Tibial artery (tissue), 4 donors: ENCODE results near the gene DLG2.

Experiments used
- DNase-seq, 2 donors: peaks; one replicate each; pipeline ENCODE4 v3.0.0-alpha.2; 2019
- H3K27ac ChIP-seq, 2 donors: fragments of 200-600 bp; sonication (generic) in 1 of 2; 1 replicate in 1 of 2; 2 replicates in 1 of 2; pipeline ENCODE4 v1.5.1; 2018 to 2019; ENCODE audit warnings: mild to moderate bottlenecking in 1 of 2
- H3K27me3 ChIP-seq, 2 donors: fragments of 200-600 bp; sonication (generic) in 1 of 2; one replicate each; pipeline versions ENCODE4 v1.5.1 to v1.6.0; 2016 to 2019
- H3K36me3 ChIP-seq, 3 donors: fragments of 200-600 bp; sonication (generic) in 2 of 3; one replicate each; pipeline ENCODE4 v1.5.1; 2016 to 2019; ENCODE audit warnings: mild to moderate bottlenecking in 2 of 3
- H3K4me1 ChIP-seq, 4 donors: fragments of 200-600 bp; sonication (generic) in 2 of 4; 1 replicate in 3 of 4; 2 replicates in 1 of 4; pipeline ENCODE4 v1.5.1; 2016 to 2019
- H3K4me3 ChIP-seq, 2 donors: fragments of 200-600 bp; sonication (generic) in 1 of 2; 1 replicate in 1 of 2; 2 replicates in 1 of 2; pipeline ENCODE4 v1.5.1; 2018 to 2019; ENCODE audit warnings: mild to moderate bottlenecking in 2 of 2
- H3K9me3 ChIP-seq, 3 donors: fragments of 200-600 bp; sonication (generic) in 1 of 3; one replicate each; pipeline ENCODE4 v1.5.1; 2016 to 2019
- CTCF ChIP-seq, 2 experiments: fragments of 200-600 bp in 1 of 2; fragments of 450-650 bp in 1 of 2; IDR thresholded peaks; one replicate each; pipeline ENCODE4 v1.5.1; 2017 to 2019; ENCODE audit warnings: antibody characterized with exemption in 2 of 2, mild to moderate bottlenecking in 1 of 2, moderate library complexity in 1 of 2
- intact Hi-C: fragments of 100-400 bp; cut with DNase I; formaldehyde crosslinking; loops from one replicate; pipeline ENCODE4 v1.15.0; 2023; ENCODE audit warnings: low total_unique reads

DLG2 gene

DNA sequence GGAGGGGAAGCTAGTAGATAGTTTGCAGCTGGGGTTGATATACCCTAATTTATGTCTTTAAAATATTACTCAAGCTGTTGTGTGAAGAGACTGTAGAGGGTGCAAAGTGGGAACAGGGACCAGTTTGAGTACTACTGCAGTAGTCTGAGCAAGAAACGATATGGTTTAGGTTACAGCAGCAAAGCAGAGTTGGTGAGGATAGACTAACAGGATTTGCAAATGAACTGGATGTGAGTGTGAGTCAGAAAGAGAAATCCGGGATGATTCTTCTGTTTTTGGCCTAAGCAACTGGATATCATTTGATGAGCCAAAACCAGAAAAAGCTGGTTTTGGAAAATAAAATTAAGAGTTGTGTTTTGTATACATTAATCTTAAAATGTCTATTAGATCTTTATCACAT, 1591.5 kb downstream of the DLG2 start:
- no peak for TF ChIP-seq CTCF (IDR thresholded peaks at IDR 0.05)
- Histone ChIP-seq H3K27me3 (no peaks in the 10 kb centered on the region), H3K27ac (no peak overlapping the region), H3K4me1 (no peaks in the 10 kb centered on the region), H3K36me3 (no peaks in the 10 kb centered on the region), H3K9me3 (no peaks in the 10 kb centered on the region), H3K4me3 (no peak overlapping the region)
- no peak for DNase-seq
- intact Hi-C loops = no loop called here

DNA sequence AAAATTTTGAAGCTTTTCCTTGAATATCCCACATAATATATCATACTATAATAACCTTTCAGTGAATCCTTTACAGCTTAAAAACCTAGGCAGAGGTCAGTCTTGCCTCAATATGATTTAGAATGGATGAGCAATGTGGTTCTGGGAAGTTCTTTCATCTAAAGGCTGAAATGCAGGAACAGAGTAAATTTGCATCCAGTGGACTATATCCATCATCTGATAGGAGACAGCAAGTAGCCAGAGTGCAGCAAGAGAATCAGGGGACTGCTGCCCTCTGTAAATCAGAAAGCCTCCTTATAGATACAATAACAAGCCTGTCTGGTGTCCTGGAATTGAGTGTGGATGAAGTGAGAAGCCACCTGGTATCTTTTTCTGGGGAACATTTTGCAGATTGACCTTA, 1592.7 kb downstream of the DLG2 start:
- no peaks in the 10 kb centered on the region for H3K9me3 ChIP-seq
- intact Hi-C loops = no loop called here
- no peak for TF ChIP-seq CTCF (IDR thresholded peaks at IDR 0.05)
- H3K4me1 ChIP-seq = no peaks in the 10 kb centered on the region
- H3K4me3 ChIP-seq = no peak overlapping the region
- H3K27me3 ChIP-seq = no peaks in the 10 kb centered on the region
- H3K27ac ChIP-seq = no peak overlapping the region
- no peaks in the 10 kb centered on the region for H3K36me3 ChIP-seq
- DNase-seq = no peak

DNA sequence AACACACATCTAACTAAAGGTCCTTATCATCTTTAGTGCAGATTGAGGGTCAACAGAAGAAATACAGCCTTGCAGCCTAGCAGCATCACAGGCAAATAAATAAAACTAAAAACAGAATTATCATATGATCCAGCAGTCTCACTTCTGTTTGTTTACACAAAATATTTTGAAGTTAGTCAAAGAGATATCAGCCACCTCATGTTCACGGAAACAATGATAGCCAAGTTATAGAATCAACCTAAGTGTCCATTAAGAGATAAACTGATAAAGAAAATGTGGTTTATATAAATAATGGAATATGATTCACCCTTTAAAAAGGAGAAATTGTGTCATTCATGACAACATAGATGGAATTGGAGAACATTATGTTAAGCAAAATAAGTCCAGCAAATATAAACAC, 1602.9 kb downstream of the DLG2 start:
- H3K27ac ChIP-seq = no peak overlapping the region
- TF ChIP-seq CTCF (IDR thresholded peaks at IDR 0.05) = no peak

DNA sequence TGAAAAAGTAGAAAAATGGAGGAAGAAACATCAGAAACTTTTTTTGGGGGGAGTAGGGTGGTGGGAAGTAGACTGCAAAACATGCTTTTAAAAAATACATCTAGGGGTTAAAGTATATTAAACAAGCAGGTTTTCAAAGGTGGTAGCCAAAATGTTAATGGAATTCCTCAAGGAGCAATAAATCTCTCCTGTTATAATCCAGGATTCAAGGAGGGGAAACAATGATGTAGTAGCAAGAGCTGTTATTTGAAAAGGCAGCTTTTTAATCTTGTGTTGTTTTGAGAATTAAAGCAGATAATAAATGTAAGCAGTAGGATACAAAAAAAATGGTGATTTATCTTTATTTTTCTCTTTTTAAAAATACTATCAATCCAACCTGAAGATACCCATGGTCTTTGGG, 1604.4 kb downstream of the DLG2 start:
- Histone ChIP-seq H3K27ac (no peak overlapping the region), H3K9me3 (no peaks in the 10 kb centered on the region), H3K4me3 (no peak overlapping the region), H3K27me3 (no peaks in the 10 kb centered on the region), H3K4me1 (no peaks in the 10 kb centered on the region), H3K36me3 (no peaks in the 10 kb centered on the region)
- DNase-seq = no peak
- intact Hi-C loops = no loop called here
- TF ChIP-seq CTCF (IDR thresholded peaks at IDR 0.05) = no peak

More for the DNA sequence above, 1602.9 kb downstream of the DLG2 start:
- intact Hi-C loops = no loop called here
- DNase-seq = no peak
- Histone ChIP-seq H3K36me3 (no peaks in the 10 kb centered on the region), H3K9me3 (no peaks in the 10 kb centered on the region), H3K4me3 (no peak overlapping the region), H3K27me3 (no peaks in the 10 kb centered on the region), H3K4me1 (no peaks in the 10 kb centered on the region)

DNA sequence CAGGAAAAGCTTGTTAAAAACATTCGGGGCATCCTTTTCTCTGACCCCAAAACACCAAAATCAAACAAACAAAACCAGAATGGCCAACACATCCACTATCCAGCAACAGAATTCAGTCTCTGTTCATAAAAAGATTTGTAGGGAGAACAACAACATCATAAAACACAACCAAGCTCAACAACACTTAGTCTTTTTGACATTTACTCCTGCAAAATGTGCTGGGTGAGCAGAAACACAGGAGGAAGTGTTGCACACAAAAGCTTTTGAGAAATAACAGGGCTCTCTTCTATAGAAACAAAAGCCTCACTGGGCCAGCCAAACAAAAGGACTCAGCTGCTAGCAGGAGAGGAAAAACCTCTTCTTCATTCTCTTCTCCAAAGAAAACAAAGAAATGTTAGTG, 1604.9 kb downstream of the DLG2 start:
- no peaks in the 10 kb centered on the region for H3K4me1 ChIP-seq
- H3K9me3 ChIP-seq = no peaks in the 10 kb centered on the region
- H3K4me3 ChIP-seq = no peak overlapping the region
- no peaks in the 10 kb centered on the region for H3K36me3 ChIP-seq
- DNase-seq = no peak
- intact Hi-C loops = no loop called here
- TF ChIP-seq CTCF (IDR thresholded peaks at IDR 0.05) = no peak
- H3K27me3 ChIP-seq = no peaks in the 10 kb centered on the region
- no peak overlapping the region for H3K27ac ChIP-seq

DNA sequence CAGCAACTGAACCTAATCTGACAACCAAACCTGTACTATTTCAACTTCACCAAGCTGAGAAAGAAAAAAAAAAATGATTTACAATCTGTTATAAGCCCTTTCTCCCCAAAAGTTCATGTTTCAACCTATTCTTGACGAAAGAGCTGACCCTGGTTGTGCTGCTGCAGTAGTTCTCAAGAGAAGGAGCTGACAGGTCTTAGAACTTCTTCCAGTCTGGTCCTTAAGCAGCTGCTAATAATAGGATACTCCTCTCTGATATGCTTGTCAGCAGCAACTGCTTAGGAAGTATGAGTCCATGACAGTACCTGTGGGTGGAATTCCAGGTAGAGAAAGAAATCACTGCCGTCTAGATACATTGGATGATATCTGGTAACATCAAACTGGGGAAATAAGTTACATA, 1605.9 kb downstream of the DLG2 start:
- DNase-seq = no peak
- no peak for TF ChIP-seq CTCF (IDR thresholded peaks at IDR 0.05)
- Histone ChIP-seq H3K4me3 (no peak overlapping the region), H3K27ac (no peak overlapping the region), H3K27me3 (no peaks in the 10 kb centered on the region), H3K4me1 (no peaks in the 10 kb centered on the region), H3K36me3 (no peaks in the 10 kb centered on the region), H3K9me3 (no peaks in the 10 kb centered on the region)
- intact Hi-C loops = no loop called here
